DOHH2 (cell line): ENCODE measurements around the gene RPA1.

Source experiments
- EZH2phosphoT487 ChIP-seq: fragments of 200-600 bp; sonication (generic); IDR thresholded peaks from 2 replicates; pipeline ENCODE4 v1.6.1; 2017; ENCODE audit warnings: borderline replicate concordance, mild to moderate bottlenecking, antibody characterized with exemption, low read length, moderate library complexity, mixed read lengths
- TF ChIP-seq, protein P1 (sequence below): fragments of 200-600 bp; sonication (generic); IDR thresholded peaks from one replicate; pipeline ENCODE4 v1.5.1; 2014; ENCODE audit warnings: antibody characterized with exemption, mild to moderate bottlenecking, low read depth, low read length; ENCODE audit not compliant: poor library complexity, severe bottlenecking

DNA sequence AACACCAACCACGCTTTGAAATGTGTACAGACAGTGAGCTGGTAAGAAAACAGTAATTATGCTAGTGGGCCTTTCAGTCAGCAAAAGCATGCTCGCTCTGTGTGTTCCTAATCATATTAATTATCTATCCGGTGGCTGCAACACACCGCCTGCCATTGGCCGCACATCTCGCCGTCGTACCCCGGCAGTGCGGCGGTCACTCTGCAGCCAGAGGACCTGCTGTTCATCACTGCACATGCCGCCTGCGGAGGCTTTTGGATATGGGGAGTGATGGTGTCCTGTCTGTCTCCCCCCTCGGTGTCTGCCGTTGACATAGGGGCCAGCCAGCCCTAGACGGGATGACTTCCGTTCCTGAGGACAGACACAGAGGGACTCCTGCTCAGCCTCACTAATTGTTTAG lies 68.5 kb downstream of the RPA1 start:
- TF ChIP-seq, protein P1, sequence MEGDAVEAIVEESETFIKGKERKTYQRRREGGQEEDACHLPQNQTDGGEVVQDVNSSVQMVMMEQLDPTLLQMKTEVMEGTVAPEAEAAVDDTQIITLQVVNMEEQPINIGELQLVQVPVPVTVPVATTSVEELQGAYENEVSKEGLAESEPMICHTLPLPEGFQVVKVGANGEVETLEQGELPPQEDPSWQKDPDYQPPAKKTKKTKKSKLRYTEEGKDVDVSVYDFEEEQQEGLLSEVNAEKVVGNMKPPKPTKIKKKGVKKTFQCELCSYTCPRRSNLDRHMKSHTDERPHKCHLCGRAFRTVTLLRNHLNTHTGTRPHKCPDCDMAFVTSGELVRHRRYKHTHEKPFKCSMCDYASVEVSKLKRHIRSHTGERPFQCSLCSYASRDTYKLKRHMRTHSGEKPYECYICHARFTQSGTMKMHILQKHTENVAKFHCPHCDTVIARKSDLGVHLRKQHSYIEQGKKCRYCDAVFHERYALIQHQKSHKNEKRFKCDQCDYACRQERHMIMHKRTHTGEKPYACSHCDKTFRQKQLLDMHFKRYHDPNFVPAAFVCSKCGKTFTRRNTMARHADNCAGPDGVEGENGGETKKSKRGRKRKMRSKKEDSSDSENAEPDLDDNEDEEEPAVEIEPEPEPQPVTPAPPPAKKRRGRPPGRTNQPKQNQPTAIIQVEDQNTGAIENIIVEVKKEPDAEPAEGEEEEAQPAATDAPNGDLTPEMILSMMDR = no peak
- TF ChIP-seq EZH2phosphoT487 = no peak
